AG09319 (cell line): ENCODE measurements around the gene ZNF581.

Source experiments
- DNase-seq: peaks from one replicate; pipeline ENCODE4 v3.0.0-alpha.2; 2010; ENCODE audit warnings: low read depth; ENCODE audit errors: extremely low read depth
- TF ChIP-seq, protein P1 (sequence below): IDR thresholded peaks from 2 replicates; pipeline ENCODE4 v1.5.1; 2011; ENCODE audit warnings: low read depth, mild to moderate bottlenecking, inconsistent platforms, low read length, moderate library complexity

The ZNF581 gene

DNA sequence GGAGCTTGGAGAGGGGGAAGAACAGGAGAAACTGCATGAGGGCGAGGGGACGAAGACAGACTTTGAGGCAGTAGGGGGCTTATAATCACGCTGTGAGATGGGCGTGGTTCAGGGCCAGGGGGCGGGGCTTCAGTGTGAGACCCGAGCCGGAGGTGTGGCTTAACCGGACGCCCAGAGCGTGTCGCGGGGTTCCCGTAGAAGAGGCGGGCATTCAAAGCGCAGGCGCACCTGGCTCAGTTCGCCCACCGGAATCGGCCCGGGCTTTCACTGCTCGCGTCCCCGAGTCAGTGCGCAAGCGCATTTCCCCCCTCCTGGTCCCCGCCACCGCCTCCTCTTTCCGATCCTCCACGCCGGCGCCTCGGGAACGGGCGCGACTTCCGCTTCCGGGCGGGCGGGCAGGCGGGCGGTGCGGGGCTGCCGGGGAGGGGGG lies 38.2 kb upstream of the ZNF581 start:
- DNase-seq: peak; percentile 89
- TF ChIP-seq, protein P1, sequence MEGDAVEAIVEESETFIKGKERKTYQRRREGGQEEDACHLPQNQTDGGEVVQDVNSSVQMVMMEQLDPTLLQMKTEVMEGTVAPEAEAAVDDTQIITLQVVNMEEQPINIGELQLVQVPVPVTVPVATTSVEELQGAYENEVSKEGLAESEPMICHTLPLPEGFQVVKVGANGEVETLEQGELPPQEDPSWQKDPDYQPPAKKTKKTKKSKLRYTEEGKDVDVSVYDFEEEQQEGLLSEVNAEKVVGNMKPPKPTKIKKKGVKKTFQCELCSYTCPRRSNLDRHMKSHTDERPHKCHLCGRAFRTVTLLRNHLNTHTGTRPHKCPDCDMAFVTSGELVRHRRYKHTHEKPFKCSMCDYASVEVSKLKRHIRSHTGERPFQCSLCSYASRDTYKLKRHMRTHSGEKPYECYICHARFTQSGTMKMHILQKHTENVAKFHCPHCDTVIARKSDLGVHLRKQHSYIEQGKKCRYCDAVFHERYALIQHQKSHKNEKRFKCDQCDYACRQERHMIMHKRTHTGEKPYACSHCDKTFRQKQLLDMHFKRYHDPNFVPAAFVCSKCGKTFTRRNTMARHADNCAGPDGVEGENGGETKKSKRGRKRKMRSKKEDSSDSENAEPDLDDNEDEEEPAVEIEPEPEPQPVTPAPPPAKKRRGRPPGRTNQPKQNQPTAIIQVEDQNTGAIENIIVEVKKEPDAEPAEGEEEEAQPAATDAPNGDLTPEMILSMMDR: no peak

DNA sequence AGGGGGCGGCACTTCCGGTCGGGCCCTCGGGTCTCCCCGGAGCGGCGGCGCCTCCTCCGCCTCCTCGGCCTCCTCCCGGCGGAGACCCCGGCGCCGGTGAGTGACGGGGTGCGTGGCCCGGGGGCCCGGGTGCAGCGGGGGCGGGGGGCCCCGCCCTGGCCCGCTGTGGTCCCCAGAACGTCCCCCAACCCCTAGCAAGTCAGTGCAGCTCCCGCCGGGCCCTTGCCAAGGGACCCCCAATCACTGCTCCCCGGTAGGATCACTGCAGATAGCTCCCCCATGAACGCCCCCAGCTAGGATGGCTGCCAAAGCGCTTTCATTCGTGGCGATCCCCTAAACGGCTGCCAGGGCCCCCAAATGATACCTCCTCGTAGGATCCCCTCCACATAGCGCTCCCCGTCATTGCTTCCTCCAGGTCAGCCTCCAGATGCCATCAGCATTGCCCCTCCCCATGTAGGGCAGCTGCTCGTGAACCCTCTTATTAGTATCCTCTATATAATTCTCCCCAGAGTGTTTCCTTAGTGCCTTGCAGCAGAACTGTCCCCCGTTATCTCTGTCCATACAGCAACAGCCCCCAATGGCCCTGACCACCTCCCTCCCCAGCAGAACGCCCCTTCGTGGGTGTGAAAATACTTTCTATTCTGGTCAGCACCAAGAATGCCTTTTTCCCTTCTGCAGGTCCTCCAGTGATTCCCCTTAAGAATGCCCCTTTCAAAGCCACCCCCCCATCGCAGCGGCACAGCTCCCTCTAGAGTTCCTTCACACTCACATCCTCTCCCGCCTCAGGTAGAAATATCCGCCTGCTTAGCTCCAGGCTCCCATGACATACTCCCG lies 37.6 kb upstream of the ZNF581 start, which contains the start of gene ZNF865:
Gene ZNF865, plus strand, starts transcription at position 11 of the 834 bp plus-strand sequence. CDS start 7,972 bp downstream, outside the sequence.
- DNase-seq: peak; percentile 65
- TF ChIP-seq, protein P1: peak; percentile 78

DNA sequence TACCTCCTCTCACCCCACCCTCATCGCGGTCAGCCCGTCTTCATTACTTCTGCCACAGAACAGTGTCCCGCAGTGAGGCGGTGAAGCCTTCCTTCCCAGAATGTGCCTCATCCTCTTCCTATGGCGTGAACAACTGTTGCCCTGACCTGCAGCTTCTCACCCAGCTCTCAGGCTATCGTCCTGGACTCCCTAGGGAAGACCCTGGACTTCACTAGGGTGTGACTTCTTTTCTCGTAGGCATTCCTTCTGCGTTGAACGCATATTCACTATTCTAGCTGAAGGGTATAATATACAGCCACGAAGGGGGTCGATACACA lies 37.0 kb upstream of the ZNF581 start:
- no peak for DNase-seq
- TF ChIP-seq, protein P1: no peak

DNA sequence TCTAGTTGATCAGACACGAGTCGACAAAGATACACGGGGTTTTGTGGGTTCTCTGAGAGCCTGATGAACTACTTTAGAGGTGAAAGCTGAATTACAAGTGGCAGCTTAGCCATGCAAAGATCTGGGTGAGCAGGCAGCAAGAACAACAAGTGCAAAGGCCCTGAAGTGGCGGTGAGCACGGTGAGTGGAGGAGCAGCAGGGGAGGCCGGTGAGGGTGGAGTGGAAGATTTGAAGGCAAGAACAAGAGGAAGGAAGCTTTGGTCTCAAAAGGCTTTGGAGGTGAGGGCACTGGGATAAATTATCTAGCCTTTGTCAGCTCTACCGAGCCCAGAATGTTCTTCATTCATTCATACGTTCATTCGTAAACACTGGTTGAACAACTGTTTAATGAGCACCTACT lies 36.6 kb upstream of the ZNF581 start:
- TF ChIP-seq, protein P1: no peak
- DNase-seq: no peak

DNA sequence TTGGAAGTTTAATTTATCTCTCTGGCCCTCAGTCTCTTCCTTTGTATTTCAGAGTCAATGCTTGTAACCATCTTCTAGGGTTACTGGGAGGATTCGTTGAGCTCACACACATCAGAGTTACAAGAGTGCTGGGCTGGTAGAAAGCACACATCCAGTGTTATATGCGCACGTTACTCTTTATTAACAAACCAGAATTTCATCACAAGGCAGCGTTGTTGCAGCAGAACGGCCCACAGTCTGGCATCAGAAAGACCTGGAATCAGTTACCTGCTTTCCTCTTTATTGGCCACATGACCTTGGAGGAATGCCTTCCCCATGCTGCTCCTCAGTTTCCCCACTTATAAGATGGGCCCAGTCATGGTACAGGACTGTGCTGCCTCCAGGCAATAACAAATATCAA lies 34.1 kb upstream of the ZNF581 start:
- TF ChIP-seq, protein P1: no peak
- no peak for DNase-seq

DNA sequence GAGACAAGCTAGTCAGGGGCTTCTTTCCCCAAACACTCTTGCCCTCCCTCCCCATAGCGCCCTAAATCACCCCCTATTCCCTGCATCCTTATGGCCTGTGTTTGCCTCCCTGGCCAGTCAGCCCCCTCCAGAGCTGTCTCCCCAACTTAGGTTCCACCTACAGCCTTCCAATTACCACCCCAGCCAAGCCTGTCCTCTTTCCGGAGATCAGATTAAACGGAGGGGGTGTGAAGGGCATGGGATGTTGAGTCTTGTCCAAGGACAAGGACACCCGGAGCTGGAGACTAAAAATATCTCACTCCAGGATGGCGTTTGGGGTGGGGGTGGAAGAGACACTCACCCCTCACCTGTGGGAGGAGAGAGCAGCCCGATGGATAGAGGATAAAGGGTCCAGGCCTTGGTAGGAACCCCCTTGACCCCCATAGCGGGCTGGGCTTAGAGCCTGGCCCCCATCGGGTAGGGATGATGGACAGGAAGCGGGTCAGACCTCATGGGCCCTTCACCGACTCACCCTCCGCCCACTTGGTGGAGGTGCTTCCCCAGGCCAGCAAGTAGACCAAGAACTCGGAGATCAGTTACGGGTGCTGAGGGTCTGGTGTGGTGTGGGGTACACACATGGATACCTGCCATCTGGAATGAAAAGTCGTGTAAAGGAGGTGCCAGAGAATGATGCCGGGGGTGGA lies 32.0 kb upstream of the ZNF581 start:
- no peak for DNase-seq
- TF ChIP-seq, protein P1: no peak

DNA sequence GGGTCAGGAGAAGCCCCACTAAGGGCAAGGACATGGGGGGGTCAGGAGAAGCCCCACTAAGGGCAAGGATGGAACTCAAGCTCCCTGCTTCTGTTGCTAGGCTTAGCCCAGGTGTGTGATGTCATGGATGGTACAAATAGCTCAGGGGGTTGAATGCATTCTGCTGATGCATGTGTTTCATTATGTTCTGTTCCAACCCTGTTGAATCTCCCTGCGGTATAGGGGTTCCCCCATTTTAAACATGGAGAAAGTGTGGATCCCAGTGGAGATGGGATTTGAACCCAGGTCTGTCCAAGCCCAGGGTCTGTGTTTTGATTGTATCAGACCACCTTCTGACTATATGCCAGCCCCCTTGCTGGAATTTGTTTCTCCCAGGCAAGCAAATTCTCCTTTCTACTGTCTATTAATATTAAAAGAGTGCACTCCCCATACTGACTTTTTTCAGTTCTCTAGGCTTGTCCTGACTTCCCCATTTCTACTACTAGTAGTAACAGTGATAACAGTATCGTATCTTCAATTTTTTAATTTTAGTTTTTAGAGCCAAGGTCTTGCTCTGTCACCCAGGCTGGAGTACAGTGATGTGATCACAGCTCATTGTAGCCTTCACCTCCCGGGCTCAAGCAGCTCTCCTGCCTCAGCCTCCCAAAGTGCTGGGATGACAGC lies 31.3 kb upstream of the ZNF581 start:
- TF ChIP-seq, protein P1: no peak
- no peak for DNase-seq
